ENCODE results near the gene ZCCHC7. TPM values are rescaled to one million over a fixed set of nuclear protein-coding genes. Genes with fewer than 3 reads are reported as not detected.

ZCCHC7 gene
- polyA plus RNA-seq, 2 of the 4 experiments (the other 2 are of a cell fraction) = 15.7 to 30.0 TPM

DNA sequence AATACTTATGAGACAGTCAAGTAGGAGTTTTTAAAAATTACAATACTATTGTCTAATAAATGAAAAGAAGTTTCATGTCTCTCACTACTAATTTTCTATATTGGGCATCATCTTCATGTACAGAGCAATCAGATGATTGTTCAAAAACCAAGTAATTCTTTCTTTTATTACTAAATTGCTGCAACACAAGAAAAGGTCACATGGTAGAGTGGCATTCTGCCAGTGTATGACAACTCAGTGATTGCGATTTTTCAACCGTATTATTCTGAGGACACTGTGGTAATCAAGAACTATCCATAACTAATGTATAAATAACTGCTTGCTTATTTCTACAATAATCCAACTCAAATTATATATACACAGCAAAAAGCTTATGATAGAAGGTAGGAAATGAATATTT is 205.4 kb downstream of the ZCCHC7 start (continued):
- TF ChIP-seq, protein P1, sequence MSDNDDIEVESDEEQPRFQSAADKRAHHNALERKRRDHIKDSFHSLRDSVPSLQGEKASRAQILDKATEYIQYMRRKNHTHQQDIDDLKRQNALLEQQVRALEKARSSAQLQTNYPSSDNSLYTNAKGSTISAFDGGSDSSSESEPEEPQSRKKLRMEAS (IDR thresholded peaks at IDR 0.05) = no peak
- TF ChIP-seq EHMT2 (IDR thresholded peaks at IDR 0.05; ENCODE audit: low read depth) = no peak
- TF ChIP-seq, protein P2, sequence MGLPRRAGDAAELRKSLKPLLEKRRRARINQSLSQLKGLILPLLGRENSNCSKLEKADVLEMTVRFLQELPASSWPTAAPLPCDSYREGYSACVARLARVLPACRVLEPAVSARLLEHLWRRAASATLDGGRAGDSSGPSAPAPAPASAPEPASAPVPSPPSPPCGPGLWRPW (IDR thresholded peaks at IDR 0.05) = no peak

DNA sequence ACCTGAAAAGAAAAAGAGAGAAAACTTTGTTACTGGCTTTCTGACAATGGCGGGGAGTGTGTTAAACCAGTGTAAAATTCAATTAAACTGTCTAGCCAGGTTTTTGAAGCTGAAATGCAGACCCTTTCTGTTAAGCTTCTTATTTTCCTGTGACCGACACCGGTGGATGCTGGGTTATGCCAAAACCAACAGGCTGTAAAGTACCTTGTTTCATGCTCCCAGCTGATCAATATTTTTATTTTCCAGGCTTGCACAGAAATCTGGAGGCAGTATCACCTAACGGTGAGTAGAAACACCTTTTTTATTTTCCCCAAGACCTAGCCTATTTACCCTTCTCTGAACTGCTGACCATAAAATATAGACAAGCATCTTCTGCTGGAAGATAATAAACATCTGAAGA is 207.2 kb downstream of the ZCCHC7 start:
- Histone ChIP-seq H3K4me3 (no peak overlapping the region), H3K9me3 (no peaks in the 10 kb centered on the region), H3K4me1 (peaks cover 17% of the 10 kb centered on the region; the same call in 2 of the 3 replicates), H3K27ac (no peak overlapping the region), H3K4me2 (no peak overlapping the region)
- TF ChIP-seq HOXB13 (CRISPR knock-in tag; IDR thresholded peaks at IDR 0.05; ENCODE audit: low read depth) = no peak
- no peak for TF ChIP-seq RNF2 (IDR thresholded peaks at IDR 0.05; ENCODE audit: borderline replicate concordance, low read depth)
- TF ChIP-seq SMC3 (IDR thresholded peaks at IDR 0.05) = no peak
- TF ChIP-seq FOXS1 (CRISPR knock-in tag; IDR thresholded peaks at IDR 0.05) = no peak
- TF ChIP-seq EHF (CRISPR knock-in tag; IDR thresholded peaks at IDR 0.05) = no peak
- no peak for TF ChIP-seq KDM5A (IDR thresholded peaks at IDR 0.05)
- no peak for TF ChIP-seq HOXA7 (CRISPR knock-in tag; IDR thresholded peaks at IDR 0.05)
- no peak for TF ChIP-seq POLR2AphosphoS2 (conservative IDR thresholded peaks at IDR 0.05; ENCODE audit: low read length)
- TF ChIP-seq, protein P3, sequence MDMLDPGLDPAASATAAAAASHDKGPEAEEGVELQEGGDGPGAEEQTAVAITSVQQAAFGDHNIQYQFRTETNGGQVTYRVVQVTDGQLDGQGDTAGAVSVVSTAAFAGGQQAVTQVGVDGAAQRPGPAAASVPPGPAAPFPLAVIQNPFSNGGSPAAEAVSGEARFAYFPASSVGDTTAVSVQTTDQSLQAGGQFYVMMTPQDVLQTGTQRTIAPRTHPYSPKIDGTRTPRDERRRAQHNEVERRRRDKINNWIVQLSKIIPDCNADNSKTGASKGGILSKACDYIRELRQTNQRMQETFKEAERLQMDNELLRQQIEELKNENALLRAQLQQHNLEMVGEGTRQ (IDR thresholded peaks at IDR 0.05) = no peak
- no peak for TF ChIP-seq MYC (IDR thresholded peaks at IDR 0.05; ENCODE audit: borderline replicate concordance, low read length)
- no peak for TF ChIP-seq SREBF2 (IDR thresholded peaks at IDR 0.05)
- no peak for TF ChIP-seq MAFK (IDR thresholded peaks at IDR 0.05; ENCODE audit: partially characterized antibody)
- TF ChIP-seq, protein P2 (IDR thresholded peaks at IDR 0.05) = no peak
- TF ChIP-seq ESRRA (IDR thresholded peaks at IDR 0.05; ENCODE audit: borderline replicate concordance, low read length) = no peak
- no peak for TF ChIP-seq CEBPB (IDR thresholded peaks at IDR 0.05)
- no peak for TF ChIP-seq ZFP36 (IDR thresholded peaks at IDR 0.05; ENCODE audit: borderline replicate concordance, partially characterized antibody)
- TF ChIP-seq HEYL (CRISPR knock-in tag; IDR thresholded peaks at IDR 0.05) = no peak
- no peak for TF ChIP-seq FOSL2 (IDR thresholded peaks at IDR 0.05)
- TF ChIP-seq FOSL2 (CRISPR knock-in tag; IDR thresholded peaks at IDR 0.05) = no peak
- TF ChIP-seq ZSCAN20 (CRISPR knock-in tag; IDR thresholded peaks at IDR 0.05) = no peak
- no peak for TF ChIP-seq RFX5 (IDR thresholded peaks at IDR 0.05)
- WGBS (ENCODE audit: missing lambda C conversion rate) = 95% methylated on average over 4 of the region's 4 CpGs
- ChIA-PET POLR2A (no interaction called here), CTCF (interaction anchor here (0.8 to 5.0 kb wide), 3 partner anchors 331 to 453 kb away, joined by 3 to 49 read pairs (median 4); no protein-coding TSS in a partner anchor)
- FAIRE-seq (no peak), ATAC-seq (no peak), DNase-seq (ENCODE audit: low read depth in 1 of 2, low spot score in 1 of 2) (no peak)

DNA sequence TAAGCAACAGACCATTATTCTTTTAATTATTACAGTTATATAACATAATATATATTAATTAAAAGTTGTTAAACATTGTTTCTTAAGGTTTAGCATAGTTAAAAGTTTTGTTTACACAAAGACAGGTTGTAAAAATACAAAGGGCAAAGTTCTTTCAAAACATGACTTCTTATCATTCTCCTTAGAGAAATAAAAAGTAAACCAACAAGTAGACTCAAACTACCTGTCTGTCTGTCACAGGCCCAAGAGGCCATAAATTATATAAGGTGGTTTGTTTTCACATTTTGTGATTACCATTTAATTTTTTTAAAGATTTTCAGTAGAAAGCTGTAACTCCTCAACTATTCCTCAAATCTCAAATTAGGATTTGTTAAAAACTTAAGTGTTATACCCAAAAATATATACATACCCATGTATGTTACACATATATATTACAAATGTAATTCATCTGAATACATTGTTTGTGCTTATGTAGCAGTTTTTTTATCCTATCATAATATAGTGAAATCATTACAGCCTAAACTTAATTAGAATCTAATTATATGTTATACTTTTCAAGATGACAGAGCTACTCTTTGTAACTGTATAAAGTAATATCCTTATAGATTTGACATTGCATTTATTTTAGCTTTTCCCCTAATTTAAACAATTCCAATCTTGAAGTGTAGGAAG is 208.3 kb downstream of the ZCCHC7 start:
- DNase-seq (ENCODE audit: low read depth in 1 of 2, low spot score in 1 of 2) = no peak
- TF ChIP-seq ZC3H11A (IDR thresholded peaks at IDR 0.05) = no peak
- peak; percentile 81 for TF ChIP-seq MAFK (IDR thresholded peaks at IDR 0.05; ENCODE audit: partially characterized antibody)
- TF ChIP-seq, protein P4, sequence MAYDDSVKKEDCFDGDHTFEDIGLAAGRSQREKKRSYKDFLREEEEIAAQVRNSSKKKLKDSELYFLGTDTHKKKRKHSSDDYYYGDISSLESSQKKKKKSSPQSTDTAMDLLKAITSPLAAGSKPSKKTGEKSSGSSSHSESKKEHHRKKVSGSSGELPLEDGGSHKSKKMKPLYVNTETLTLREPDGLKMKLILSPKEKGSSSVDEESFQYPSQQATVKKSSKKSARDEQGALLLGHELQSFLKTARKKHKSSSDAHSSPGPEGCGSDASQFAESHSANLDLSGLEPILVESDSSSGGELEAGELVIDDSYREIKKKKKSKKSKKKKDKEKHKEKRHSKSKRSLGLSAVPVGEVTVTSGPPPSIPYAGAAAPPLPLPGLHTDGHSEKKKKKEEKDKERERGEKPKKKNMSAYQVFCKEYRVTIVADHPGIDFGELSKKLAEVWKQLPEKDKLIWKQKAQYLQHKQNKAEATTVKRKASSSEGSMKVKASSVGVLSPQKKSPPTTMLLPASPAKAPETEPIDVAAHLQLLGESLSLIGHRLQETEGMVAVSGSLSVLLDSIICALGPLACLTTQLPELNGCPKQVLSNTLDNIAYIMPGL (CRISPR knock-in tag; IDR thresholded peaks at IDR 0.05; ENCODE audit: borderline replicate concordance) = no peak
- no peak for TF ChIP-seq CBX8 (IDR thresholded peaks at IDR 0.05)
- no peak for TF ChIP-seq ZSCAN20 (CRISPR knock-in tag; IDR thresholded peaks at IDR 0.05)
- TF ChIP-seq HEYL (CRISPR knock-in tag; IDR thresholded peaks at IDR 0.05) = no peak
- CTCF ChIA-PET = interaction anchor here (0.6 to 5.0 kb wide), 14 partner anchors 10 to 467 kb away, joined by 3 to 49 read pairs (median 7); no protein-coding TSS in a partner anchor
- H3K4me1 ChIP-seq = peaks cover 17% of the 10 kb centered on the region; the same call in 2 of the 3 replicates
- no peak overlapping the region for H3K4me3 ChIP-seq
- POLR2A ChIA-PET = no interaction called here
- H3K4me2 ChIP-seq = peak overlapping the region; percentile 39
- FAIRE-seq = peak; percentile 7
- no peak overlapping the region for H3K27ac ChIP-seq
- no peak for ATAC-seq
- no peaks in the 10 kb centered on the region for H3K9me3 ChIP-seq
